HG02610 (cell line): ENCODE data around the gene CST2.
"Not testable (repeated sequence)": the region's sequence is repeated elsewhere in the genome, so short reads cannot be mapped to it uniquely, and the experiment has no call there.

ENCODE experiments used
- ATAC-seq: cut with Tn5 transposase; IDR thresholded peaks from one replicate; pipeline ENCODE4 v1.9.1; 2021; ENCODE audit warnings: mild to moderate bottlenecking, moderate library complexity; ENCODE audit not compliant: unreplicated experiment

CST2 gene, protein sequence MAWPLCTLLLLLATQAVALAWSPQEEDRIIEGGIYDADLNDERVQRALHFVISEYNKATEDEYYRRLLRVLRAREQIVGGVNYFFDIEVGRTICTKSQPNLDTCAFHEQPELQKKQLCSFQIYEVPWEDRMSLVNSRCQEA

DNA sequence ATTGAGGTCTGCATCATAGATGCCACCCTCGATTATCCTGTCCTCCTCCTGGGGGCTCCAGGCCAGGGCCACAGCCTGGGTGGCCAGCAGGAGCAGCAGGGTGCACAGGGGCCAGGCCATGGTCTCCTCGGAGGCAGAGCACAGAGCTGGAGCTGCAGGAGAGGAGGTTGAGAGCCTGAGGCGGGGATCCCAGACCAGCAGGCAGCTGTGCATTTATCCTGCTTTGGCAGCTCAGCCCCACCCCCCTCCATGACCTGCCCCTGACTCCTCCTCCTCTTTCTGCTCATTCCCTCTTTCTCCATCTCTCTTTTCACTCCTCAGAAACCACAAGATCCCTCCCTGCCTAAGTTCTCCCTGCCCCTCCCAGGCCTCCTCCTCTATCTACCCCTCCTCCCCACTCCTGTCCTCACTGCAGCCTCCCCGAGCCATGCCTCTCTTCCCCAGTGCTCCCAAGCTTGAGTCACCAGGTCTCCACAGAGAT, at the start of gene CST2:
Gene CST2, minus strand, starts transcription at position 189 of the 481 bp plus-strand sequence. Its CDS starts 69 bp downstream, at position 120.
- ATAC-seq, result no peak

DNA sequence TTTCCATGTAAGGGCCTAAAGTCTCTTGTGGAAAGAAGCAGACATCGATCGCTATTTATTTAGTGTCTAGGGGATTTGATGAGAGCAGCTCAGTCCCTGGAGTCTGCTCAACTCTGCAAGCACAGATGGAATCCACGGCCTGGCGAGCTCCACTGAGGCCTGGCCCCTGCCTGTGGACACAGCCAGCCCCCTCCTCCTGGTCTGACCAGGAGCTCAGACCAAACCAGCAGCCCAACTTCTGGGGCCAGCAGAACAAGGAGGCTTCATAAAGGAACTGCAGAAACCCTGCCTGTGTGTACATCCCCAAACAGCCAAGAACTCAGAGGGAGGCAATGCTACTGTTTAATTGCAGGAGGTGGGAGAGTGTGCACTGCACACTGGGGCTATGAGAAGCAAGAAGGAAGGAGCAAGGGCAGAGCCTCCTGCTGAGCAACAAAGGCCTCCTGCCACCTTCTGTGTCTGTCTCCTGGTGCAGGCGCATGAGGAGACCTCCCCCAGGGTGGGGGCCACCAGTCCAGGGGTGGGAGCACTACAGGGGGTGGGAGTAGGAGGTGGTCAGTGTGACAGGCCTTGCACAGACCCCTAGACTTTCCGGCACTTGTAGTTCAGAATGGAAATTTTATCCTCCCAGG, 49.2 kb upstream of the CST2 start:
- ATAC-seq, result no peak

DNA sequence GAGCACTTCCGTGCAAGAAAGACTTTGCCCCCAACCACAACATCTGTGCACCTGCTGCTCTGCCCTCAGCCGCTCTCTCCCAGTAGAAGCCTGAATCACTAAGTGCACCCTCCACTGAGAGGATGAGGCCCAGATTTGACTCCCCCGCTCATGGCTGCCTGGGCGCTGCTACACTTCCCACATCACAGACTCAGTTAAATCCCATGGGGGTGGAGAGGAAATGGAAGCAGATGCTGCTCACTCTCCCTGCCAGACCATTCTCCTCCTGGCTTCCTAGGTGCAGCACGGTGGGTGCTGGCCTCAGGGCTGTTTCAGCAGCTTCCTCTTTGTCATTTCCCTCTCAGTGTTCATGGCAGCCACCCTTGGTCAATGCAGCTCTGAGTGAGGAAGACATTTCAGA, 48.2 kb upstream of the CST2 start:
- ATAC-seq, result no peak

DNA sequence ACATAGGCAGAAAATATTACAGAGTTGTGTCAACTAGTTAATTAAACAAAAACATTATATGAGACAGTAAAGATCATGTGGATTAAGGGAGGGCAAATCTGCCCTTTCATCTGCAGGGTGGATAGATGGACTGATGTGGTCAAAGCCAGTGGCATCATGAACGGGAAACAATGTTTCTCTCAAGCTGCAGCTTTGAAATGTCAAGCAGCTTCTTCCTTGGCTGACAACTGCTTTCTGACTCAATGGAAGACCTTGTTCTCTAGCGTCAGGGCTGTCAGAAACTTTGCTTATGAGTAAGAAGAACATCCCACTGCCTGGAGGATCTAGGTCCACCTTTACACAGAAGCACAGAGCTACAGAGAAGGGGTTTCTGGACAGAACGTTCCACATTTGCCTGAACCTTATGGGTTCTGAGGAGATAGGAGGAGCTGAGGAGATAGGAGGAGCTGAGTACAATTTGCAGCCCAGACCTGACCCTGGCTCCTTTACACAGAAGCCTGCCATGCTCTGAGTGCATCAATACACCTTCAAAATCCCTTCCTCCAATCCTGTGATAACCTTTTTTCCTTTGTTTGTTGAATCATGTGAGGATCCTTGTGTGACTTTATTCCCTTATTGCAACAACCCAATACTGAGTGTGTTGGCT, 47.0 kb upstream of the CST2 start:
- ATAC-seq, result no peak

DNA sequence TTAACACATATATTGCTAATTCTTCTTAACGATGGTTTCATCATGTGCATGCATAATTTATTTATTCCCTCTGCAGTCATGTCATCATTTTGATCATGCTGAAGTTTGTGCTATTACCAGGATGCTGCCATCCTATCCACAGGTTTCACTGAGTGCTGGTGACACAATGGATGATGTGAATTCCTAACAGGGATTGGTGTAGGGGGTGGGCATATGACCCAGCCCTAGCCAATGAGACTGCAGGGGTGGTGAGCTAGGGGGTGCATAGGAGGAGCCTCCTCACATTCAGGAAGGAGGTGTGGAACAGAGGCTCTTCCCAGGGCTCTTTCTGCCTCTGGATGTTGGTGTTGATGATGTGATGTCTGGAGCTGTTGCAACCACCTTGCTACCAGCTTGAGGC, 45.5 kb upstream of the CST2 start:
- no peak for ATAC-seq

DNA sequence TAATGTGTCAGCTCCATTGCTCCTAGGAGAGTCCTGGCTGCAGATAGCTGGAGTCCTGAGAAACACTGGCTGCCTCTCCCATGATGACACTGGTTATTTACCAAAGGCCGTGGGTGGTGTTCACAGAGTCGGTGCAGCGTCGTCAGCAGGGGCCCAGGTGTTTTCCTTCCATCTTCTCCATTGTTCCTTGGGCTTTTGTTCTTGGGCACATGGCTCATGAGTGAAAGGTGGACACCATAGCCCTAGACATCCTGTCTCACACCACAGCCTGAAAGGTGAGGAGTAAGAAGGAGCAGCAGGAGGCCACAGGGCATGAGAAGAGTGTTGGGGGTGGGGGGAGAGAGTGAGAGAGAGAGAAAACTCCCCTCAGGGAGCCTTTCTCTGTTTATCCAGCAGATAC, 43.9 kb upstream of the CST2 start:
- no peak for ATAC-seq

DNA sequence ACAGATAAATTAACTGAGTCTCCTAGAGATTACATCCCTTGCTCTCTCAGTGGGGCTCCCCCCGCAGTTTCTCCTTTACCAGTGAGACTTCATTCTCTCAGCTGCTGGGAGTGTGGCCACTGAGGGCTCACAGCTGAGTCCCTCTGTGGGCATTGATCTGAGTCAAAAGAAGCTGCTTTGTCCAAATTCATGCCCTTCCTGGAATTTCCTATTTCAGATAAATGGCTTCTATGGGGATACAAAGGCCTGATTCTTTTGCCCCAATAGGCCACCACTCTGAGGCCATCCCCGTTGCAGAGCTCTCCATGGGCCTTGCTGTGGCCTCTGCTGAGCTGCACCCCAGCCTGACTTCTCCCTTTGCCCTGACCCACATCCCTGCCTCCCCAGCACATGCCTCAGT, 43.0 kb upstream of the CST2 start:
- no peak for ATAC-seq

DNA sequence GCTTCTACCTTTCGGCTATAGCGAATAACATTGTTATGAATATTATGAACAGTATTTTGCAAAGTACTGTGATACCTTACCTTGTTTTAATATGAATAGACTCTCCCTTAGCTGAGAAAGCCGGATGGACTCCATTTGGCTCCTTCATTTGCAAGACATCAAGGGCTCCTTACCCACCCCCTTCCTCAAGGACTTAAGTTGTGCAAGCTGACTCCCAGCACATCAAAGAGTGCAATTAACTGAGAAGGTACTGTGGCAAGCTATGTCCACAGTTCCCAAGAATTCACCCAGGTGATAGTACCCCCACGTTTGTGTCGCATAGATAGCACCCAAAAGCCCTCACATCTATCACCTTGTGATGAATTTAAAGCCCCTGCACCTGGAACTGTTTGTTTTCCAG, 41.8 kb upstream of the CST2 start:
- no peak for ATAC-seq

DNA sequence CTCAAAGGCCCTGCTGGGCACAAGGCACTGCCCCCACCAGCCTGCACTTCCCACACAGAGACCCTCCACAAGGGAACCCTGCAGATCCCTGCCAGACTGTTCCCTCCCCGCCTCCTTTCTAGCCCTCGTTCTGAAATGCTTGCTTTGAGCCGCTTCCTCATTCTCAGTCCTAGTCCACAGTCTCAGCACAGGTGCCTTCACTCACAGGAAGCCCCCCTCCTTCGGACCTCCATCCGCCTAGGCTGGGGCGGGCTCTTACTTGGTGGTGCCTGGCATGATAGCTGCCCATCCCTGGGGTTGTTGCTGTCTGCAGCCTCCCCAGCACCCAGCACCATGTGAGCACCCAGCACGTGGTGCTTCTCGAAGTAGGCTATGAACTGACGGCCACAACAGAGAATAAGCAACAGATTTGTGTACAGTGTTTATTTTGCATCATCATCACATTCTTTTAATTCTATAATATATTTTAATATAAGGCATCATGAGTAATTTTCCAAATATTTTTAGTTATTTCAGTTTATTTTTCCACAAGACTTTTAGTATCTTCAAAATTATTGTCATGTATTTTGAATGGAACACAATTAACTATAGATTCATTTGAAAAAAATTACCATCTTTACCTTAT, 40.7 kb upstream of the CST2 start:
- no peak for ATAC-seq

DNA sequence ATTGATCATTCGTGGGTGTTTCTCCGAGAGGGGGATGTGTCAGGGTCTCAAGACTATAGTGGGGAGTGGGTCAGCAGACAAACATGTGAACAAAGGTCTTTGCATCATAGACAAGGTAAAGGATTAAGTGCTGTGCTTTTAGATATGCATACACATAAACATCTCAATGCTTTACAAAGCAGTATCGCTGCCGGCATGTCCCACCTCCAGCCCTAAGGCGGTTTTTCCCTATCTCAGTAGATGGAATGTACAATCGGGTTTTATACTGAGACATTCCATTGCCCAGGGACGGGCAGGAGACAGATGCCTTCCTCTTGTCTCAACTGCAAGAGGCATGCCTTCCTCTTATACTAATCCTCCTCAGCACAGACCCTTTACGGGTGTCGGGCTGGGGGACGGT, 34.2 kb upstream of the CST2 start:
- not testable (repeated sequence) for ATAC-seq

DNA sequence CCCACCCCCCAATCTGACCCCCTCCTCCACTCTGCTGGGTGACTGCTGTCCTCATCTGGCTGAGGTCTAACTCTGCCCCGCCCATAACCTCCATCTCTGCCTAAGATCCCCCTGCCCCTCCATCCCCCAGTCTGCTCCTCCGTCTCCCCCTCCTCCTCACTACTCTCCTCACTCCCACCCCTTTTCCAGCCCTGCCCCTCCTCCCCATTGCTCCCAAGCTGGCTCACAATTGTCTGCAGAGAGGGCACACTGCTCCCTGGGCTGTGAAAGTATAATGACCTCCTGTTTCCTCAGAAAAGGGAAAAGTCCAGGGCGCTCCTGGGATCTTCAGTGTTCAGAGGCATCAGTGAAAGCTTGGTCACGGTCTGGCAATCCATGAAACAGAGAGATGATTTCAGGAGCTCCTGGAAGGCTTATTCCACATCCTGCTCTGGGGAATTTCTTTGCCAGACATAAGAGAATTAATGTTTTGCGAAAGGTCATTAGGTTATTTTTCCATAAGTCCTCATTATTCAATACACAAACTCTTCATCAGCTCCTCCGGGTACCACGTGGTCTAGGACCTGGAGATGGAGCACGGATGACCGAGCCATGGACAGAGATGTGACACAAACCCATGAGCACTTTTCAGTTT, 31.6 kb upstream of the CST2 start:
- ATAC-seq, result no peak

DNA sequence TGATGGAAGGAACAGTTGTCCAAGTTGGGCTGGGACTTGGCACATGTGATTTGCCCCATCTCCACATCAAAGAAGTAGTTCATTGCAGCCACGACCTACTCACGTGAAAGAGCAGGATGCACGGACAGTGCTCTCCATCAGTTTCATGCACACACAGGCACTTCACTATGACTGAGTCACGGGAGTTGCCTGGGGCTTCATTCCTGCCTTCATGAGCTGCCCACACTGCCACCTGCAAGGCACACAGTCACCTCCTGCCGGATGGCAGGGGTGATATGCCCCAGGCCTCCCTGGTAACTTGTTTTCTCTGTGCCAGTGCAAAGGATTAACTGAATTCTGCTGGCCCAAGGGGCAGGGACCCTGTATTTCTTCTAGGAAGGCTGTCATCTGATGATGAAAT, 30.2 kb upstream of the CST2 start:
- no peak for ATAC-seq

DNA sequence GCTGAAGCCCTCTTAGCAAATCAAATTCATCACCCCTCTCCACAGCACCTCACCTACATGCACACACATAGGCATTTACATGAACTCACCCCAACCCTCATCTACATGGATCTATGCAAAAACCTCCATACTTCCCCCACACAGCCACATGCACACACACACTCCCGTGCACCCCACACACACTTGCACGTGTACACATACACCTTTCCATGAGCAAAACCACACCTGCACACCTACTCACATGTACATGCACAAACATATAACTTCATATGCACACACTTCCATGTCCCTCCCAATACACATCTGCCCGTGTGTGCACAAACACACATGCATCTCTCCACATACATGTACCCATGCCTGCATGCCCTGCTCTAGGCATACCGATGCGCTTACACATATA, 29.7 kb upstream of the CST2 start:
- no peak for ATAC-seq

DNA sequence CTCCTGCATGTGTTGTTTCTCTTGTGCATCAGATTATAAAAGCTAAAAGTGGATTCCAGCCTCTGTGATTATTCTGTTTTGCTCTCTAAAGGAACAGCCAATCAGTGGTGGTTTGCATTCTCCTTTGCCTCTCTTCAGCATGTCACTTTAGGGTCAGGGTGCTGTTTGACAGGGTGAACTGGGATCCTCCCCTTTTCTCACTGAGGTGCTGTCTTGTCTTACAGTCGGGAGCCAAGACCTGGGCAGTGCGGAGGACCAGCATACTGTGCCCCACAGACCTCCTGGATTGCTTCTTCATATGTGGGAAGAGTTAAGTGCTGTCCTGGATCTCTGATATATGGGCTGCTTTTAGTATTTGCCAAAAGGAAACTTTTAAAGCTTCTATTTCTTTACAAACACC, 15.2 kb upstream of the CST2 start:
- ATAC-seq, result no peak

DNA sequence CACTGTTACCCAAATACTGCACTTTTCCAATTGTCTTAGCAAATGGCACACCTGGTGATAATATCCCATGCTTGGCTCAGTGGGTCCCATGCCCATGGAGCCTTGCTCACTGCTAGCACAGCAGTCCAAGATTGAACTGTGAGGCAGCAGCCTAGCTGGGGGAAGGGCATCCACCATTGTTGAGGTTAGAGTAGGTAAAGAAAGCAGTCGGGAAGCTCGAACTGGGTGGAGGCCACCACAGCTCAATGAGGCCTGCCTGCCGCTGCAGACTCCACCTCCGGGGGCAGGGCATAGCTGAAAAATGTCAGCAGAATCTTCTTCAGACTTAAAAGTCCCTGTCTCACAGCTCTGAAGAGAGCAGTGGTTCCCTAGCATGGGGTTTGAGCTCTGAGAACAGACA, 9.2 kb upstream of the CST2 start:
- no peak for ATAC-seq

DNA sequence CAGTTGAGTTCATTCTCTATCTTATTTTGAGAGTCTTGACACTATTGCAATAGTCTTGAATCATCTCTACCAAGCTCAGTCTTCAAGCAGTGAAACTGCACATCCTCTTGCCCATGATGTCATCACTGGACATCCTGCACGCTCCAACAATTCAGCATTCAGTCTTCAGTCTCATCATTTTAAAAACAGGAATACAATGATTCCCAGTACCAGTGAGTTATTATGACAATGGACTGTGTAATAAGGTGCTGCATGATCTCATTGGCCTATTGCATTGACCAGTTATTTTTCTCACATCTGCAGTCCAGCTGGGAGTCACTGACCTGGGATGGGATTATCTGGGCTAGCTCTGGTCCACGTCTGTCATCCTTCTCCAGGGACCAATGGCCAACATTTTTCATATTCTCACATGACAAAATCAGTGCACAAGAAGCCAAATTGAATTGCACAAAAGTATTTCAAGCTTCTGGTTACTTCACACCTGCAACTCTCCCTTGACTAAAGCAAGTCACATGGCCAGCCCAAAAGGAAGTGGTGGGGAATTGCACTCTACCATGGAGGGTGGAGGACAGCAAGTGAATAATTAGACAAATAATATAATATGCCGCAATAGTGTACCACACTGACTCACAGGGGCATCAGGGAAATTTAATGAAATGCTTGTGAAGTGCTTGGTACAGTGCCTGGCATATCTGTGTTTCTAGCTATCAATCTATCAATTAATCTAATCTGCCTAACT, 6.4 kb upstream of the CST2 start:
- no peak for ATAC-seq

DNA sequence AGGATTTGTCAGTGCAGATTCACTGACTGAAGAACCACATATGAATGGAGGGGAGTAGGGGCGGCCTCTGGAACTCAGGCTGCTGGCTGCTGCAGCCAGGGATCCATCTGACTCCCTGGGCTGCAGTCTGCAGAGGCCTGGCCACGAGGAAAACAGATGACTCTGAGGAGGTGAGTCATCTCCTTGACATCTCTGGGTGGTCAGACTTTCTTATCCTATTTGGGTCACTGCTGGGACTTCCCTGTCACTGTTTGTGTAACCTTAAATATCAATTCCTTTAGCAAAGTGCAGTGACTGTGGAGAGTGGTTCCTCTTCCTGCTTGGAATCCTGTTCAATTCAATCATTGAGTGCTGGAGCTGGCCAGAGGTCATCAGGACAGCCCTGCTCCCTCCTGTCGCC, 5.4 kb upstream of the CST2 start:
- ATAC-seq, result not testable (repeated sequence)

DNA sequence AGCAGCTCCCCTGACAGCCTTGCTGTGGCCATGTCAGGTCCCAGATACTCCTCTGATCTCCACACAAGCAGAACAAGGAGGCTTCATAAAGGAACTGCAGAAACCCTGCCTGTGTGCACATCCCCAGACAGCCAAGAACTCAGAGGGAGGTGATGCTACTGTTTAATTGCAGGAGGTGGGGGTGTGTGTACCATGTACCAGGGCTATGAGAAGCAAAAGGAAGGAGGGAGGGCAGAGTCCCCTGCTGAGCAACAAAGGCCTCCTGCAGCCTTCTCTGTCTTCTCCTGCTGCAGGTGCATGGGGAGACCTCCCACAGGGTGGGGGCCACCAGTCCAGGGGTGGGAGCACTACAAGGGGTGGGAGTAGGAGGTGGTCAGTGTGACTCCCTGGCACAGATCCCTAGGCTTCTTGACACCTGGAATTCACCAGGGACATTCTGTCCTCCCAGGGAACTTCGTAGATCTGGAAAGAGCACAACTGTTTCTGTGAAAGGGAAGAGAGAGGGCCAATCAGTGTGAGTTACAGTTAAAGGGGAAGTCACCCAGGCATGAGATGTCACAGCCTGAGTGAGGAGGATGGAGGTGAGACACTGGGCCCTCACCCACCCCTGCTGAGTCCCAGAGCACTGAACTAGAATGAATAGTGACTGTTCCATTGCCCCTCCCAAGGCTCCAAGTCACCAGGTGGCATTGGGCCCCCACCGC, 2.8 kb downstream of the CST2 start:
- no peak for ATAC-seq

DNA sequence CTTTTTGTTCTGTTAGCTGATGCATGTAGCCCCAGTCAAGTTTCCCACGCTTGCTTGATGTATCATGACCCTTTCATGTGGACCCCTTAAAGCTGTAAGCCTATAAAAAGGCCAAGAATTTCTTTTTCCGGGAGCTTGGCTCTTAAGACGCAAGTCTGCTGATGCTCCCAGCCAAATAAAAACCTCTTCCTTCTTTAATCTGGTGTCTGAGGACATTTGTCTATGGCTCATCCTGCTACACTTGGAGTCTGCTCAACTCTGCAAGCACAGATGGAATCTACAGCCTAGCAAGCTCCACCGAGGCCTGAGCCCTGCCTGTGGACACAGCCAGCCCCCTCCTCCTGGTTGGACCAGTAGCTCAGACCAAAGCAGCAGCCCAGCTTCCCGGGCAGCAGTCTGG, 3.4 kb downstream of the CST2 start:
- ATAC-seq, result no peak

DNA sequence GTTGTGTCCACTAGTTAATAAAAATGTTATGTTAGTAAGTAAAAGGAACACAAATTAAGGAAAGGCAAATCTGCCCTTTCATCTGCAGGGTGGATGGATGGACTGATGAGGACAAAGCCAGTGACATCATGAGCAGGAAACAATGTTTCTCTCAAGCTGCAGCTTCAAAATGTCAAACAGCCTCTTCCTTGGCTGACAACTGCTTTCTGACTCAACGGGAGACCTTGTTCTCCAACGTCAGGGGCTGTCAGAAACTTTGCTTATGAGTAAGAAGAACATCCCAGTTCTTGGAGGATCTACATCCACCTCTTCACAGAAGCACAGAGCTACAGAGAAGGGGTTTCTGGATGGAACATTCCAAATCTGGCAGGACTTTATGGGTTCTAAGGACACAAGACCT, 6.0 kb downstream of the CST2 start:
- no peak for ATAC-seq
